Neural progenitor cell (in vitro differentiated cells): Measurements from ENCODE around the gene CCDC178.

Experiments
- EZH2 ChIP-seq: fragments of 200-600 bp; sonication (generic); IDR thresholded peaks from 2 replicates; pipeline ENCODE4 v1.6.1; 2017; ENCODE audit warnings: antibody characterized with exemption, mild to moderate bottlenecking, moderate library complexity
- EZH2phosphoT487 ChIP-seq: fragments of 200-600 bp; sonication (generic); IDR thresholded peaks from 2 replicates; pipeline ENCODE4 v1.6.1; 2017; ENCODE audit warnings: antibody characterized with exemption
- TF ChIP-seq, protein P1 (sequence below): fragments of 200-600 bp; sonication (generic); IDR thresholded peaks from 2 replicates; pipeline ENCODE4 v1.5.1; 2017; ENCODE audit warnings: antibody characterized with exemption, mild to moderate bottlenecking

DNA sequence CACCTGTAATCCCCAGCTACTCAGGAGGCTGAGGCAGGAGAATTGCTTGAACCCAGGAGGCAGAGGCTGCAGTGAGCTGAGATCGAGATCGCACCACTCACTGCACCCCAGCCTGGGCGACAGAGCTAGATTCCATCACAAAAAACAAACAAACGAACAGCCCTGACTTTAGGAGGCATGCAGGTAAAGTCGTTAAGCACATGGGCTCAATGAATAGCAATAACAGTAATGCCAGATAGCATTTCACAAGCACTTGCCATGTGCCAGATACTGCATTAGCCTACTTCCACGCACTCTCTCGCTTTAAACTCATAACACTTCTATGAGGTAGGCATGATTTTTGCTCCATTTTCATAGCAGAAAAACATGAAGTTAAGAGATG, 532.1 kb downstream of the CCDC178 start:
- TF ChIP-seq, protein P1, sequence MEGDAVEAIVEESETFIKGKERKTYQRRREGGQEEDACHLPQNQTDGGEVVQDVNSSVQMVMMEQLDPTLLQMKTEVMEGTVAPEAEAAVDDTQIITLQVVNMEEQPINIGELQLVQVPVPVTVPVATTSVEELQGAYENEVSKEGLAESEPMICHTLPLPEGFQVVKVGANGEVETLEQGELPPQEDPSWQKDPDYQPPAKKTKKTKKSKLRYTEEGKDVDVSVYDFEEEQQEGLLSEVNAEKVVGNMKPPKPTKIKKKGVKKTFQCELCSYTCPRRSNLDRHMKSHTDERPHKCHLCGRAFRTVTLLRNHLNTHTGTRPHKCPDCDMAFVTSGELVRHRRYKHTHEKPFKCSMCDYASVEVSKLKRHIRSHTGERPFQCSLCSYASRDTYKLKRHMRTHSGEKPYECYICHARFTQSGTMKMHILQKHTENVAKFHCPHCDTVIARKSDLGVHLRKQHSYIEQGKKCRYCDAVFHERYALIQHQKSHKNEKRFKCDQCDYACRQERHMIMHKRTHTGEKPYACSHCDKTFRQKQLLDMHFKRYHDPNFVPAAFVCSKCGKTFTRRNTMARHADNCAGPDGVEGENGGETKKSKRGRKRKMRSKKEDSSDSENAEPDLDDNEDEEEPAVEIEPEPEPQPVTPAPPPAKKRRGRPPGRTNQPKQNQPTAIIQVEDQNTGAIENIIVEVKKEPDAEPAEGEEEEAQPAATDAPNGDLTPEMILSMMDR = no peak
- TF ChIP-seq EZH2 (no peak), EZH2phosphoT487 (no peak)
